Endodermal cell (in vitro differentiated cells): Measurements from ENCODE around the gene EVL. TPM values are rescaled to one million over a fixed set of nuclear protein-coding genes. Genes with fewer than 3 reads are reported as not detected.

Experiments
- DNase-seq: peaks from one replicate; pipeline ENCODE4 v3.0.0-alpha.2; 2017
- H3K27ac ChIP-seq: 2 replicates; pipeline ENCODE4 v1.5.1; 2013; ENCODE audit warnings: mild to moderate bottlenecking, low read depth, low read length, moderate library complexity
- H3K27me3 ChIP-seq: 2 replicates; pipeline ENCODE4 v1.6.1; 2013; ENCODE audit warnings: mild to moderate bottlenecking, low read length, moderate library complexity; ENCODE audit not compliant: insufficient read depth, control insufficient read depth, poor library complexity, severe bottlenecking
- H3K36me3 ChIP-seq: 2 replicates; pipeline ENCODE4 v1.7.0; 2013; ENCODE audit warnings: mild to moderate bottlenecking, low read length, moderate library complexity; ENCODE audit not compliant: control insufficient read depth, insufficient read depth
- H3K4me1 ChIP-seq: one replicate; pipeline ENCODE4 v1.7.0; 2013; ENCODE audit warnings: low read length; ENCODE audit not compliant: control insufficient read depth, insufficient read depth
- H3K4me3 ChIP-seq: 2 replicates; pipeline ENCODE4 v1.5.1; 2013; ENCODE audit warnings: mild to moderate bottlenecking, low read length, moderate library complexity
- H3K9ac ChIP-seq: 2 replicates; pipeline ENCODE4 v1.6.1; 2013; ENCODE audit warnings: mild to moderate bottlenecking, low read length, moderate library complexity; ENCODE audit not compliant: poor library complexity, severe bottlenecking; ENCODE audit errors: extremely low read depth
- H3K9me3 ChIP-seq: 2 replicates; pipeline ENCODE4 v1.6.1; 2013; ENCODE audit warnings: mild to moderate bottlenecking, low read length, moderate library complexity; ENCODE audit not compliant: control insufficient read depth
- H3K27ac Mint-ChIP-seq: 2 replicates; pipeline ENCODE4 v1.8.0; 2020; ENCODE audit warnings: mixed read lengths
- H3K27me3 Mint-ChIP-seq: 2 replicates; pipeline ENCODE4 v1.8.0; 2021; ENCODE audit warnings: mild to moderate bottlenecking, mixed read lengths; ENCODE audit not compliant: insufficient read depth
- H3K36me3 Mint-ChIP-seq: 2 replicates; pipeline ENCODE4 v1.8.0; 2020; ENCODE audit warnings: low read depth, mixed read lengths
- H3K4me1 Mint-ChIP-seq: 2 replicates; pipeline ENCODE4 v1.8.0; 2020; ENCODE audit warnings: mixed read lengths
- H3K4me3 Mint-ChIP-seq: 2 replicates; pipeline ENCODE4 v1.8.0; 2020; ENCODE audit warnings: mild to moderate bottlenecking, moderate library complexity, mixed read lengths
- H3K9me3 Mint-ChIP-seq: 2 replicates; pipeline ENCODE4 v1.8.0; 2020; ENCODE audit warnings: mild to moderate bottlenecking, mixed read lengths
- CTCF ChIP-seq: fragments of 200-600 bp; sonication (generic); conservative IDR thresholded peaks from 2 replicates; pipeline ENCODE4 v1.5.0; 2021; ENCODE audit warnings: antibody characterized with exemption, mild to moderate bottlenecking
- WGBS, 2 experiments: methylation state at CpG; one replicate each; pipeline versions ENCODE4 v1.1.5 to v1.1.7; 2013; ENCODE audit warnings: missing lambda C conversion rate in 2 of 2, mixed read lengths in 1 of 2; ENCODE audit not compliant: insufficient coverage in 1 of 2, insufficient read length in 1 of 2; 5-methylcytosine and 5-hydroxymethylcytosine counted together
- total RNA-seq, 2 donors: library from RNA; stranded (reverse); fragmentation: NEBNext Ultra II Directional in 1 of 2; extraction: Animal tissue kit (Norgen Biotek cat#: 25700) in 1 of 2; gene quantifications; 2 replicates in 1 of 2; 3 replicates in 1 of 2; pipeline ENCODE4 v1.2.1, GENCODE V29; 2021

EVL gene
- total RNA-seq, 2 donors from 2014 or later = 61.1 to 71.3 TPM

DNA sequence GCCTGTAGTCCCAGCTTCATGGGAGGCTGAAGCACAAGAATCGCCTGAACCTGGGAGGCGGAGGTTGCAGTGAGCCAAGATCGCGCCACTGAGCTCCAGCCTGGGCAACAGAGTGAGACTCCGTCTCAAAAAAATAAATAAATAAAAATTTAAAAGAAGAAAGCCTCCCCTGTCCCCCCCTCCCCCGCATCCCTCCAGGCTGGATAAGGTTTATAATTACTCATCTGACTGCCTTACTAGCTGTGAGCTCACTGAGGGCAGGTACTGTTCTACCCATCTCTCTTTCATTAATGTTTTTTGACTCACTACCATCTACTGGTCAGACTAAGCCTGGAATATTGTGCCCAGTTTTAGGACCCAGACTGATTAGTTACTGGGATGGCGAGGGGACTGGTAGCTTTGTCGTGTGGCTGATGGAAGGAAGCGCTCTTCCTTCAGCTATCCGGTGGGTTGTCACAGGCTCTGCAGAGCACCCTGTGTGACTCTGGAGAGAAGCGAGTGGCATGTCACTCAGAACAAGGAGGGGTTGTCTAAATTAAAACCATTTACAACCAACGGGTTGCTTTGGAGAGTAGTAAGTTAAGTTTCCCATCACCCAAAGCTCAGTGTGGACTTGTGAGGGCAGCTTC, 16.9 kb downstream of the EVL start:
- no peaks in the 10 kb centered on the region for H3K9me3 Mint-ChIP-seq
- H3K36me3 Mint-ChIP-seq = peaks cover 12% of the 10 kb centered on the region
- H3K9me3 ChIP-seq = no peaks in the 10 kb centered on the region
- peaks cover 11% of the 10 kb centered on the region for H3K4me1 Mint-ChIP-seq
- DNase-seq = no peak
- H3K27me3 ChIP-seq = no peaks in the 10 kb centered on the region
- no peaks in the 10 kb centered on the region for H3K4me1 ChIP-seq
- no peak overlapping the region for H3K4me3 Mint-ChIP-seq
- H3K4me3 ChIP-seq = no peak overlapping the region
- H3K9ac ChIP-seq = no peak overlapping the region
- no peak overlapping the region for H3K27ac Mint-ChIP-seq
- no peak for TF ChIP-seq CTCF
- no peaks in the 10 kb centered on the region for H3K27me3 Mint-ChIP-seq
- 94 to 97% methylated on average over 5 to 12 of the region's 12 CpGs for WGBS, 2 experiments
- H3K27ac ChIP-seq = no peak overlapping the region
- peaks cover 8% of the 10 kb centered on the region for H3K36me3 ChIP-seq

DNA sequence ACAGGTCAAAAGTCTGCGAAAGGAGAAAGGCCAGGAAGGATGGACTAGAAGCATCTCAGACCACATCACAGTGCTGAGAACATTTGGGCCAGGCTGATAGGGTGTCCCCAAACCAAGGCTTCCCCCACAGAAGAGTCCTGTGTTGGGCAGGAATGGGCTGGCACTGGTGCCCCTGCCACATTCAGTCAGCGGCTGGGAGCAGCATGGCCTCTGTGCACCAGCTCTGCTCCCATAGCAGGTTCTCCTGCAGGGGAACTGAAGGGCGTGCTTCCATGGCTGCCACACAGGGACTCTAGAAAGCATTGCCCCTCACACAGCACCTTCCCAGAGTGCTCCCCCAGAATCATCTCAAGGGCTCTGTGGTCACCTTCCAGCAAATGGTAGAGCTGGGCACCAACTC, 17.5 kb downstream of the EVL start:
- no peaks in the 10 kb centered on the region for H3K27me3 ChIP-seq
- no peaks in the 10 kb centered on the region for H3K27me3 Mint-ChIP-seq
- no peak for TF ChIP-seq CTCF
- H3K4me1 ChIP-seq = no peaks in the 10 kb centered on the region
- H3K27ac ChIP-seq = no peak overlapping the region
- peaks cover 10% of the 10 kb centered on the region for H3K36me3 ChIP-seq
- H3K4me3 ChIP-seq = no peak overlapping the region
- H3K9me3 Mint-ChIP-seq = no peaks in the 10 kb centered on the region
- no peak overlapping the region for H3K4me3 Mint-ChIP-seq
- peaks cover 12% of the 10 kb centered on the region for H3K36me3 Mint-ChIP-seq
- 97 to 100% methylated on average over 3 of the region's 3 CpGs for WGBS, 2 experiments
- H3K9me3 ChIP-seq = no peaks in the 10 kb centered on the region
- peaks cover 11% of the 10 kb centered on the region for H3K4me1 Mint-ChIP-seq
- DNase-seq = no peak
- no peak overlapping the region for H3K27ac Mint-ChIP-seq
- H3K9ac ChIP-seq = no peak overlapping the region

DNA sequence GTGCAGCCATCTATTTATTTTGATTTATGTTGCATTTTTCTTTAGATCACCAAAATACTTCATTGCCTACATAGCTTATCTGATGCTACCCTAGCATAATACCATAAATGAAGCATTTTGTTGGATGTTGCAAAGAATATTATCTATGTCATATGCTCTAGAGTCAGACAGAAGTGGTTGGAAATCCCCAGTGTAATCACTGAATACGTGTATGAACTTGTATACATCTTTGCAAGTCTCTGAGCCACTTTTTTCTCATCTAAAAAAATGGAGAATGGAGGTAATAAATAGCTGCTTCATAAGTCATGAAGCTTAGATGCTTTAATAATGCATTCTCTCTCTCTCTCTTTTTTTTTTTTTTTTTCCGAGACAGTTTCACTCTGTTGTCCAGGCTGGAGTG, 18.5 kb downstream of the EVL start:
- H3K27ac Mint-ChIP-seq = no peak overlapping the region
- peaks cover 11% of the 10 kb centered on the region for H3K4me1 Mint-ChIP-seq
- 92 to 100% methylated on average over 1 to 2 of the region's 2 CpGs for WGBS, 2 experiments
- Histone ChIP-seq H3K9ac (no peak overlapping the region), H3K36me3 (peaks cover 19% of the 10 kb centered on the region), H3K4me1 (no peaks in the 10 kb centered on the region), H3K27ac (no peak overlapping the region), H3K9me3 (no peaks in the 10 kb centered on the region), H3K27me3 (no peaks in the 10 kb centered on the region), H3K4me3 (no peak overlapping the region)
- TF ChIP-seq CTCF = no peak
- no peak for DNase-seq
- H3K9me3 Mint-ChIP-seq = no peaks in the 10 kb centered on the region
- H3K27me3 Mint-ChIP-seq = no peaks in the 10 kb centered on the region
- no peak overlapping the region for H3K4me3 Mint-ChIP-seq
- H3K36me3 Mint-ChIP-seq = peaks cover 12% of the 10 kb centered on the region
